Loucy (cell line): ENCODE measurements around the gene COL23A1.

ENCODE experiments used
- H2AFZ ChIP-seq: fragments of 200-600 bp; sonication (generic); 2 replicates; pipeline ENCODE4 v1.6.0; 2016; ENCODE audit warnings: antibody characterized with exemption, mild to moderate bottlenecking, low read length, moderate library complexity
- H3F3A ChIP-seq: fragments of 200-600 bp; 2 replicates; pipeline ENCODE4 v1.6.0; 2016; ENCODE audit warnings: antibody characterized with exemption, low read depth, mild to moderate bottlenecking
- H3K27me3 ChIP-seq: fragments of 200-600 bp; sonication (generic); 2 replicates; pipeline ENCODE4 v1.6.1; 2014; ENCODE audit warnings: low read length, mild to moderate bottlenecking; ENCODE audit not compliant: insufficient read depth, poor library complexity, severe bottlenecking
- H3K36me3 ChIP-seq: fragments of 200-600 bp; sonication (generic); 2 replicates; pipeline ENCODE4 v1.6.1; 2016; ENCODE audit warnings: low read length; ENCODE audit not compliant: insufficient read depth
- H3K4me1 ChIP-seq: fragments of 200-600 bp; sonication (generic); 2 replicates; pipeline ENCODE4 v1.5.1; 2014; ENCODE audit warnings: low read length, mild to moderate bottlenecking; ENCODE audit not compliant: insufficient read depth, poor library complexity, severe bottlenecking
- H3K4me2 ChIP-seq: fragments of 200-600 bp; sonication (generic); 2 replicates; pipeline ENCODE4 v1.6.0; 2014; ENCODE audit warnings: antibody characterized with exemption, low read length, low read depth, mild to moderate bottlenecking; ENCODE audit not compliant: poor library complexity, severe bottlenecking
- H3K4me3 ChIP-seq: fragments of 200-600 bp; sonication (generic); 2 replicates; pipeline ENCODE4 v1.5.1; 2014; ENCODE audit warnings: low read length, mild to moderate bottlenecking, mixed read lengths; ENCODE audit not compliant: poor library complexity, severe bottlenecking
- H3K79me2 ChIP-seq: fragments of 200-600 bp; sonication (generic); 2 replicates; pipeline ENCODE4 v1.6.1; 2014; ENCODE audit warnings: low read length; ENCODE audit not compliant: insufficient read depth
- H3K9ac ChIP-seq: fragments of 200-600 bp; sonication (generic); 2 replicates; pipeline ENCODE4 v1.6.0; 2014; ENCODE audit warnings: mild to moderate bottlenecking, low read depth, low read length, moderate library complexity; ENCODE audit not compliant: poor library complexity, severe bottlenecking
- H3K9me2 ChIP-seq: fragments of 200-600 bp; sonication (generic); replicated peaks from 2 replicates; pipeline ENCODE4 v1.6.1; 2016; ENCODE audit warnings: low read depth, low read length, mixed read lengths
- H3K9me3 ChIP-seq: fragments of 200-600 bp; sonication (generic); 2 replicates; pipeline ENCODE4 v1.6.1; 2014; ENCODE audit warnings: mild to moderate bottlenecking, antibody characterized with exemption, low read length, low read depth; ENCODE audit not compliant: insufficient read depth
- H4K20me1 ChIP-seq: fragments of 200-600 bp; sonication (generic); 2 replicates; pipeline ENCODE4 v1.6.0; 2014; ENCODE audit warnings: antibody characterized with exemption, low read length, mild to moderate bottlenecking; ENCODE audit not compliant: insufficient read depth, poor library complexity, severe bottlenecking
- CTCF ChIP-seq: fragments of 200-600 bp; sonication (generic); conservative IDR thresholded peaks from 2 replicates; pipeline ENCODE4 v1.5.1; 2014; ENCODE audit warnings: mild to moderate bottlenecking, antibody characterized with exemption, low read length
- EZH2phosphoT487 ChIP-seq: fragments of 200-600 bp; IDR thresholded peaks from 2 replicates; pipeline ENCODE4 v1.6.1; 2018; ENCODE audit warnings: antibody characterized with exemption, mild to moderate bottlenecking, moderate library complexity, borderline replicate concordance

COL23A1 gene

GRCh38 chr5:178267876-178268275 lies 322.3 kb downstream of the COL23A1 start:
- H3K79me2 ChIP-seq: no peaks in the 10 kb centered on the region
- no peaks in the 10 kb centered on the region for H3K4me1 ChIP-seq
- H2AFZ ChIP-seq: no peak overlapping the region
- H4K20me1 ChIP-seq: no peaks in the 10 kb centered on the region
- H3K9me3 ChIP-seq: no peaks in the 10 kb centered on the region
- H3K4me2 ChIP-seq: no peak overlapping the region
- TF ChIP-seq CTCF: no peak
- no peak for TF ChIP-seq EZH2phosphoT487
- no peak overlapping the region for H3K4me3 ChIP-seq
- H3K36me3 ChIP-seq: no peaks in the 10 kb centered on the region
- H3F3A ChIP-seq: no peaks in the 10 kb centered on the region
- no peaks in the 10 kb centered on the region for H3K27me3 ChIP-seq
- H3K9me2 ChIP-seq: no peaks in the 10 kb centered on the region
- no peak overlapping the region for H3K9ac ChIP-seq

- no peaks in the 10 kb centered on the region for H3K4me1 ChIP-seq
- no peak for TF ChIP-seq EZH2phosphoT487
- no peak overlapping the region for H3K4me2 ChIP-seq
- H3K9me3 ChIP-seq: no peaks in the 10 kb centered on the region
- no peaks in the 10 kb centered on the region for H3K36me3 ChIP-seq
- H3K9ac ChIP-seq: no peak overlapping the region
- H4K20me1 ChIP-seq: no peaks in the 10 kb centered on the region
- H3K4me3 ChIP-seq: no peak overlapping the region
- H2AFZ ChIP-seq: no peak overlapping the region
- H3K27me3 ChIP-seq: no peaks in the 10 kb centered on the region
- H3F3A ChIP-seq: no peaks in the 10 kb centered on the region
- H3K79me2 ChIP-seq: no peaks in the 10 kb centered on the region
- H3K9me2 ChIP-seq: no peaks in the 10 kb centered on the region
Observed at GRCh38 chr5:178267245-178267644, 322.9 kb downstream of the COL23A1 start.

GRCh38 chr5:178266581-178266980 lies 323.6 kb downstream of the COL23A1 start:
- no peak overlapping the region for H3K4me3 ChIP-seq
- H3K4me2 ChIP-seq: no peak overlapping the region
- H2AFZ ChIP-seq: no peak overlapping the region
- H3K79me2 ChIP-seq: no peaks in the 10 kb centered on the region
- no peaks in the 10 kb centered on the region for H3K27me3 ChIP-seq
- H3F3A ChIP-seq: no peaks in the 10 kb centered on the region
- no peak overlapping the region for H3K9ac ChIP-seq
- H3K9me3 ChIP-seq: no peaks in the 10 kb centered on the region
- H3K36me3 ChIP-seq: no peaks in the 10 kb centered on the region
- TF ChIP-seq CTCF (no peak), EZH2phosphoT487 (no peak)
- H3K9me2 ChIP-seq: no peaks in the 10 kb centered on the region
- H3K4me1 ChIP-seq: no peaks in the 10 kb centered on the region
- no peaks in the 10 kb centered on the region for H4K20me1 ChIP-seq

GRCh38 chr5:178265746-178266145 lies 324.4 kb downstream of the COL23A1 start:
- TF ChIP-seq EZH2phosphoT487 (no peak), CTCF (no peak)
- Histone ChIP-seq H3K4me1 (no peaks in the 10 kb centered on the region), H2AFZ (no peak overlapping the region), H3K9ac (no peak overlapping the region), H3K27me3 (no peaks in the 10 kb centered on the region), H3K36me3 (no peaks in the 10 kb centered on the region), H3K9me2 (no peaks in the 10 kb centered on the region), H4K20me1 (no peaks in the 10 kb centered on the region), H3K79me2 (no peaks in the 10 kb centered on the region), H3F3A (no peaks in the 10 kb centered on the region), H3K4me3 (no peak overlapping the region), H3K4me2 (no peak overlapping the region), H3K9me3 (no peaks in the 10 kb centered on the region)
